ENCODE data around the gene NOL7.
A peak's percentile ranks its signal among the peaks of the same experiment; 100 is the strongest.

Gene NOL7

DNA sequence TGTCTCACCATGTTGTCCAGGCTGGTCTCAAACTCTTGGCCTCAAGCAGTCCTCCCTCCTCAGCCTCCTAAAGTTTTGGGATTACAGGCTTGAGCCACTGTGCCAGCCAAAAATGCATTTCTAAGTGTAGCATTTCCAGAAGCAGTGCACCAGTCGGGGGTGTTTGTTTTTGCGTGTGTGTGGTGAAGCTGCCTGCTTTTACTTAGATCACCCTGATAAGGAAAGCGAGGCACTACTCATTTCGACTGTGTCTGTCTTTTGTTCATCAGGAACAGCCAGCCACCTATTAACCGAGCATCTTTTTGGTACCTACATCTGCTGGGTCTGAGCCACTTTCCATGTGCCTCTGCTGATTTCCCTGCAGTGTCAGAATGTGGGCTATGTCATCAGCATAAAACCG lies 22.0 kb upstream of the NOL7 start:
- no peaks in the 10 kb centered on the region for H4K20me1 ChIP-seq
- peaks cover 92% of the 10 kb centered on the region for H3K36me3 ChIP-seq
- no peaks in the 10 kb centered on the region for H3K4me1 ChIP-seq
- no peaks in the 10 kb centered on the region for H3K27me3 ChIP-seq
- no peak overlapping the region for H3K4me2 ChIP-seq
- no peak overlapping the region for H3K4me3 ChIP-seq
- no peak overlapping the region for H3K9ac ChIP-seq
- no peak for TF ChIP-seq Cebpa-rat (IDR thresholded peaks at IDR 0.05)
- no peak overlapping the region for H3K27ac ChIP-seq
- H3K9me3 ChIP-seq: no peaks in the 10 kb centered on the region

DNA sequence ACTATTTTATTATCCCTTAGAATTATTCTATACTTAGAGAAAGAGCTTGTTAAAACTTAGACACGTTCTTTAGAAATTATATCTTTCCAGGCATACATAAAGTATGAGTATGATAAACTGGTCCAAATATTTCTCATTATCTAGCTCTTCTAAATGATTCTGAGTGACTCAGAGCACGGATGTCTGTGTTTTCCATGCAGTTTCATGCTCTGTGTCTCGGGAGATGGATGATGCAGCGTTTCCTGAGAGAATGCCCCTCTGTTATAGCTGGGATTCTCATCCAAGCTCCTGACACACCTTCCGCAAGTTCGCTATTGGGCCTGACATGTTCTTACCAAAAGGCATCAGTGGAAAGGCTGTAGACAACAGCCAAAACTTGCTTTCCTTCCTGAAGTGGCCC lies 21.4 kb upstream of the NOL7 start:
- Histone ChIP-seq H3K9me3 (no peaks in the 10 kb centered on the region), H3K27ac (no peak overlapping the region), H3K4me3 (no peak overlapping the region), H3K4me1 (no peaks in the 10 kb centered on the region), H4K20me1 (no peaks in the 10 kb centered on the region), H3K9ac (no peak overlapping the region), H3K4me2 (no peak overlapping the region), H3K27me3 (no peaks in the 10 kb centered on the region), H3K36me3 (peaks cover 92% of the 10 kb centered on the region)
- TF ChIP-seq Cebpa-rat (IDR thresholded peaks at IDR 0.05): no peak

DNA sequence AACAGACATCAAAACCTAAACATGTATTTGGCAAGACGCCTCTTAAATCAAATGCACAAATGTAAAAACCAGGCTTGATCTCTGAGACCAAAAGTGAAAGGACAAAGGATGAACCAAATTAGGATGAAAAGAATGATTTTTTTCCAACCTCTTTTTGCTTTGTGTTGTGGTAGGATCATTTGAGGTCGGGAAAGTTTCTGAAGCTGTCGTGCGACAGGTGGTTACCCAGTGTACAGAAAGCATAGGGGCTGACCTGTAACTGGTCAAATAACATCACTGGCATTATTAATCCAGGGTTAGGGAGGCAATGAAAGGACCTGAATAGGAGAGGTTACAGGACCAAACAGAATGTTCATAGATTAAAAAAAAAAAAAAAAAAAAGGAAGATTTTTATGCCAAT lies 18.1 kb upstream of the NOL7 start:
- Histone ChIP-seq H4K20me1 (no peaks in the 10 kb centered on the region), H3K4me2 (no peak overlapping the region), H3K4me3 (no peak overlapping the region), H3K27ac (no peak overlapping the region), H3K9ac (no peak overlapping the region), H3K27me3 (no peaks in the 10 kb centered on the region), H3K4me1 (no peaks in the 10 kb centered on the region), H3K36me3 (peaks cover 82% of the 10 kb centered on the region), H3K9me3 (no peaks in the 10 kb centered on the region)
- TF ChIP-seq Cebpa-rat (IDR thresholded peaks at IDR 0.05): no peak

DNA sequence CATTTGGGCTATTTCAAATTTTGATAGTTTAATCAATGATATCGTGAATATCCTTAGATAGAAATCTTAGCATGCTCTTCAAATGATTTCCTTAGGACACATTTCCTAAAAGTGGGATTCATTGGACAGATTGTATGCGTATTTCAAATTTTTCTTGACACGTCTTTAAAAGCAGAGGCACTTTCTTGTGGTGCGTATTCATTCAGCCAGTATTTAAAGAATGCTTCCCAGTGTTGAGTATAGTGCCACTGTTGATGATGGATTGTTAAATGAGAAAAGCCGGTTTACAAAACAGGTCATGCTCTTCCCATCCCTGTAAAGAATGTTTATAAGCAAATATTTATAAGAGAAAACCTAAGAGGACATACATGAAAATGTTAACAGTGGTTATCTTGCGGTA lies 15.1 kb upstream of the NOL7 start:
- Histone ChIP-seq H3K27ac (no peak overlapping the region), H3K9me3 (no peaks in the 10 kb centered on the region), H3K4me1 (no peaks in the 10 kb centered on the region), H3K36me3 (peaks cover 72% of the 10 kb centered on the region), H3K4me2 (no peak overlapping the region), H4K20me1 (no peaks in the 10 kb centered on the region), H3K27me3 (no peaks in the 10 kb centered on the region), H3K9ac (no peak overlapping the region), H3K4me3 (no peak overlapping the region)
- no peak for TF ChIP-seq Cebpa-rat (IDR thresholded peaks at IDR 0.05)

DNA sequence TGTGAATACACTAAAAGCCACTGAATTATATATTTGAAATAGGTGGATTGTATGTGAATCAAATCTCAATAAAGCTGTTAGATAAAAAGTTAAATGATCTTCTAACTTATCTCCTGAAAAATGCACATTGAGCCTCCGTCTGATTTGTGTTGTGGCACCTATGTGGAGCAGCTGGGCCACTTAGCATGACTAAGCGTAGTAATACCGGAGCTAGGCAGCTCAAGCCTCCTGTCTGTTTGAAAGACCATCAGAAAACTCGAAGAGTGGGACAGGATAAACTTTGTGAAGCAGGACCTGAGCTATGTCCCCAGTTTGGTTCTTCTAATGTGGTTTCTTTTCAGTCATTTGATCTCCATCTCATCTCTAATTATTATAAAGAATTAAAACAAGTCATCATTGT lies 11.0 kb upstream of the NOL7 start:
- Histone ChIP-seq H3K27me3 (no peaks in the 10 kb centered on the region), H4K20me1 (no peaks in the 10 kb centered on the region), H3K4me3 (no peak overlapping the region), H3K4me1 (no peaks in the 10 kb centered on the region), H3K27ac (no peak overlapping the region), H3K4me2 (no peak overlapping the region), H3K9me3 (no peaks in the 10 kb centered on the region), H3K36me3 (peaks cover 42% of the 10 kb centered on the region), H3K9ac (no peak overlapping the region)
- TF ChIP-seq Cebpa-rat (IDR thresholded peaks at IDR 0.05): no peak

DNA sequence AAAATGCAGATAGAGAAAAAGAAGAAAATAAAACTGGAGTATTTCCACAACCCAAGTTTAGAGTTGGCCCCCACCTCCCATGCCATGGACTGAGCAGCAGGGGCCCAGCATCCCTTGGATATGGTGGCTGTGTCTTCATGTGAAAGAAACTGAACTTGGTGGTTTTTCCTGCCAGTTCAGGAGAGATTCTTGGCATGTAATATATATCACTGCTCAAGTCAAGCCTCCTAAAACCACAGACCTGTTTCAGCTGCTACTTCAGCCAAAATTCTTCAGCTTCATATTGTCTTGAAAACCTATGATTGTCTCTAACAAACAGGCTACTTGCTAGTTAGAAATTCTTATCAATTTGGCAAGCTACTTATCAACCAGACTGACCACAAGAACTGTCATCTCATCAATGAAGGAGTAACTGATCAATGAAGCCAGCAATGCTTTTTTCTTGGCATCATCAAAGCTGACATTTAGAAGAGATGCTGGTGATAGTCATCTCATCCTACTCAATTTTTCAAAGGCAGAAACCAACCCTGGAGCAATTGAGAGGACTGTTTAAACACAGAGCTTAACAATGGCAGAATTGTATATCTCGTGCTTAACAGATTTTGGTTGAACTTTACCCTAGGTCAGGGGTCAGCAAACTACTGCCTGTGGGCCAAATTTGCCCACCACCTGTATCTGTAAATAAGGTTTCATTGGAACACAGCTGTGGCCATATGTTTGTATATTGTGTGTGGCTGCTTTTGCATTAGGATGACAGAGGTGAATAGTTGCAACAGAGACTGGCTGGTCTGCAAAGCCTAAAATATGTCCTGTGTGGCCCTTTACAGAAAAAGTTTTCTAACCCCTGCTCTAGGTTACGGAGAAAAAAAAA lies 10.4 kb upstream of the NOL7 start:
- no peaks in the 10 kb centered on the region for H3K27me3 ChIP-seq
- no peaks in the 10 kb centered on the region for H3K4me1 ChIP-seq
- H3K9ac ChIP-seq: no peak overlapping the region
- no peaks in the 10 kb centered on the region for H4K20me1 ChIP-seq
- no peak overlapping the region for H3K27ac ChIP-seq
- TF ChIP-seq Cebpa-rat (IDR thresholded peaks at IDR 0.05): no peak
- H3K4me3 ChIP-seq: no peak overlapping the region
- H3K36me3 ChIP-seq: peaks cover 44% of the 10 kb centered on the region
- H3K9me3 ChIP-seq: no peaks in the 10 kb centered on the region
- no peak overlapping the region for H3K4me2 ChIP-seq

DNA sequence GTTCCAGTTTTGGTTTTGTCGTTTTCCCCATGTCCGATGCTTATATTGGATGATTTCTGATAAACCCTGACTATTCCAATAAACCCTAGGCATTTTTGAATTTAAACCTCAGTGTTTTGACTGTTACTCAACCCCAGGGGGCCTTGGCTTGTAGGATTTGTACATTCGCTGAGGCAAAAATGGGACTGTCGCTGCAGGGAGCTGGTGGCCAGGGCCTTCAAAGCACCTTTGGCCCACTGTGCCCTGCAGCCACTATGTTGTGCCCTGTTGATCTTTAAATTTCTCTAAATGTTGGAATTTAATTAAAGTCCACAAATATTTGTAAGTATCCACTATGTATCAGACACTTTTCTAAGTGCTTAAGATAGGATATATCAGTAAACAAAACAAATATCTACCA lies 9.5 kb upstream of the NOL7 start:
- Histone ChIP-seq H3K4me3 (no peak overlapping the region), H4K20me1 (no peaks in the 10 kb centered on the region), H3K4me1 (0 out of 2 replicates have a peak, but pooled peaks cover 3% of the 10 kb centered on the region), H3K9me3 (no peaks in the 10 kb centered on the region), H3K36me3 (peaks cover 45% of the 10 kb centered on the region), H3K4me2 (no peak overlapping the region), H3K9ac (no peak overlapping the region), H3K27ac (no peak overlapping the region), H3K27me3 (no peaks in the 10 kb centered on the region)
- TF ChIP-seq Cebpa-rat (IDR thresholded peaks at IDR 0.05): no peak

DNA sequence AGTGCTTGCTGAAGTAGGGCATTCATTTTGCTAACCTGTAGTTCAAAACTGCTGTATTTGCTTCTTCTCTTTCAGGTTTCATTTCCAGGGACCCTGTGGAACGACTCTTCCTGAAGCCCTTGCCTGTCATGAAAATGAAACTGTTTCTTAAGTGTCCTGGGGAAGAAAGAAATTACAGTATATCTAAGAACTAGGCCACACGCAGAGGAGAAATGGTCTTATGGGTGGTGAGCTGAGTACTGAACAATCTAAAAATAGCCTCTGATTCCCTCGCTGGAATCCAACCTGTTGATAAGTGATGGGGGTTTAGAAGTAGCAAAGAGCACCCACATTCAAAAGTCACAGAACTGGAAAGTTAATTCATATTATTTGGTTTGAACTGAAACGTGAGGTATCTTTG lies 3.4 kb upstream of the NOL7 start:
- peaks cover 6% of the 10 kb centered on the region for H3K36me3 ChIP-seq
- no peak overlapping the region for H3K27ac ChIP-seq
- H4K20me1 ChIP-seq: peaks cover 15% of the 10 kb centered on the region
- H3K9ac ChIP-seq: no peak overlapping the region
- TF ChIP-seq Cebpa-rat (IDR thresholded peaks at IDR 0.05): no peak
- H3K4me1 ChIP-seq: peaks cover 41% of the 10 kb centered on the region
- peak overlapping the region; percentile 5; the same call in 1 of the 2 replicates for H3K4me2 ChIP-seq
- no peaks in the 10 kb centered on the region for H3K27me3 ChIP-seq
- no peak overlapping the region for H3K4me3 ChIP-seq
- H3K9me3 ChIP-seq: no peaks in the 10 kb centered on the region

DNA sequence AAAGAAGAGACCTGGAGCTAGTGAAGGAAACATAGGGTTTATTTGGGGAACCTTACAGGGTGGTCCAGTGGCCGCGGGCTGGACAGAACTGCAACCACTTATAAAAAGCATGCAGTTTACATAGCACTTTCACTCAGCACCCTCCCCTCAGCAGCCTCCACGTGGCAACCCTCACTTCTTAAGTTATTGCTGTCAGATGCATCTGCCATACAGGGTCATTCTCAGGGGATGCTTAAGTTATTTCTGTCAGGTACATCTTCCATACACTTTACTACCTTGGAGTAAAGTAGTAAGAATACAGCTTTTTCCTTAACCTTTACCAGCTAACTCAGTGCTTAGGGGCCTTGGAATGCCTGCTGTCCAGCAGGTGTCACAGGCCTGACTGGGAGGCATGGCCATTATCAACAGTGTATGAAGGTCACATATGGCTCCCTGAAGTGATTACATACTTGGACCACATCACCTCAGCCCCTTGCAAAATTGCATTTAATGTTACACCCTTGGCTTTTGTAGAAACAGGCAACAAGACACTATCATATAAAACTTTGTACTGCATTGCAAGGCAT lies 2.0 kb upstream of the NOL7 start:
- no peak overlapping the region for H3K4me3 ChIP-seq
- H3K4me2 ChIP-seq: peak overlapping the region; percentile 92
- no peak for TF ChIP-seq Cebpa-rat (IDR thresholded peaks at IDR 0.05)

DNA sequence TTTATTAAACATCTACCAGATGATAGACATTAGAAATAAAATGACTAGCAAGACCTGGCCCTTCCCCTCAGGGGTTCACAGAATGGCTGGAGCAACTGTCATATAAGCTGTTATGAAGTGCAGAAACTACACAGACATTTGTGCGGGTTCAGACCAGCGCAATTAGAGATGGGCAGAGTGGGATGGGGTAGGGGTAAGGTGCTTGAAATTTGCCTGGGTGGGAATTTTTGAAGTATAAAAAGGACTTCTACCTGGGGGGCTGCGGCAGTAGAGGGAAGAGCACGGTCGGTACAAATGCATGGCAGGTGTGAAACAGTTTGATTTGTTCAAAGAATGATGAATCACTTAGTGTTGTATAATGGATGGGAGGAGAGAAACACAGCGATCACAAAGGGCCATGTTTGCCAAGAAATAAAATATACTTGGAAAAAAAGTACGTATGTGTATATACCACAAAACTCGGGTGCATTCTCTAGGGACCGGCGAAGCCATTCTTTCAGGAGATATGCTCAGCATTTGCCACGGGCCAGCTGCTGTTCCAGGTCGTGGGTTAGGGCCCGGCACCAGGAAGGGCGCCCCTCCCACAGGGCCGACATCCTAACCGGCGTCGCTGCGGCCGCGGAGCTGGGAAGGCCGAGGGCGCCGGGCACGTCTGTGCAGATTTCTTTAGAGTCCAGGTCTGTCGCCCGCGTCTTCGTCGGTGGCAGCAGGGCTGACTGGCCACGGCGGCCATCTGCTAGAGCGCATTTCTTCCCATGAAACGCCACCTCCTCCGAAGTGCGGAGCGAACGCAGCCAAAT lies 809 bp upstream of the NOL7 start:
- Histone ChIP-seq H3K27ac (peak overlapping the region; percentile 98), H3K36me3 (peaks cover 25% of the 10 kb centered on the region), H3K4me3 (peak overlapping the region; percentile 82), H4K20me1 (peaks cover 38% of the 10 kb centered on the region), H3K9me3 (no peaks in the 10 kb centered on the region), H3K4me1 (peaks cover 47% of the 10 kb centered on the region), H3K4me2 (peak overlapping the region; percentile 92), H3K9ac (peak overlapping the region; percentile 97), H3K27me3 (no peaks in the 10 kb centered on the region)
- no peak for TF ChIP-seq Cebpa-rat (IDR thresholded peaks at IDR 0.05)

More for the DNA sequence above, 2.0 kb upstream of the NOL7 start:
- Histone ChIP-seq H3K36me3 (peaks cover 15% of the 10 kb centered on the region), H3K27me3 (no peaks in the 10 kb centered on the region), H3K4me1 (peaks cover 47% of the 10 kb centered on the region), H3K9me3 (no peaks in the 10 kb centered on the region), H4K20me1 (peaks cover 27% of the 10 kb centered on the region), H3K9ac (no peak overlapping the region), H3K27ac (no peak overlapping the region)
